ENCODE measurements around the gene PDIA5. TPM values are rescaled to one million over a fixed set of nuclear protein-coding genes. Genes with fewer than 3 reads are reported as not detected.

The PDIA5 gene
- total RNA-seq, 2 experiments from 2014 or later: 8.1 to 11.7 TPM

GRCh38 chr3:123038751-123039150 is 28.1 kb upstream of the PDIA5 start:
- Histone ChIP-seq H3K36me3 (ENCODE audit: insufficient read depth, low read length) (no peaks in the 10 kb centered on the region), H3K9me2 (ENCODE audit: insufficient read depth, low read length) (no peaks in the 10 kb centered on the region), H4K20me1 (ENCODE audit: insufficient read depth, low read length) (no peaks in the 10 kb centered on the region), H3K4me1 (ENCODE audit: insufficient read depth, low read length, poor library complexity, severe bottlenecking) (no peaks in the 10 kb centered on the region), H3K27ac (ENCODE audit: low read depth, low read length, poor library complexity, severe bottlenecking) (no peak overlapping the region), H3K4me3 (ENCODE audit: low read depth, low read length, poor library complexity, severe bottlenecking) (no peak overlapping the region), H3K4me2 (ENCODE audit: low read length) (no peak overlapping the region), H3K9me3 (ENCODE audit: low read length) (no peaks in the 10 kb centered on the region), H3K79me2 (ENCODE audit: insufficient read depth, low read depth, low read length) (no peaks in the 10 kb centered on the region), H2AFZ (ENCODE audit: low read length) (no peak overlapping the region)
- BruUV-seq (replicated peaks): no TSS peak
- intact Hi-C loops (cut with micrococcal nuclease; ENCODE audit: unreplicated experiment): loop anchor here (10.0 kb wide), 1 partner anchor 474 kb away; the partner anchor contains the start of genes DTX3L and PARP9
- ChIA-PET CTCF (ENCODE audit: unreplicated experiment) (no interaction called here), POLR2A (no interaction called here)
- no peak for DNase-seq (ENCODE audit: low spot score)
- no peak for TF ChIP-seq CTCF (conservative IDR thresholded peaks at IDR 0.05; ENCODE audit: low read length)
- no peak for TF ChIP-seq EZH2phosphoT487 (IDR thresholded peaks at IDR 0.05; ENCODE audit: borderline replicate concordance, low read depth, low read length)

GRCh38 chr3:123039178-123039577 is 27.6 kb upstream of the PDIA5 start:
- Histone ChIP-seq H3K4me3 (ENCODE audit: low read depth, low read length, poor library complexity, severe bottlenecking) (no peak overlapping the region), H3K79me2 (ENCODE audit: insufficient read depth, low read depth, low read length) (no peaks in the 10 kb centered on the region), H3K4me2 (ENCODE audit: low read length) (no peak overlapping the region), H4K20me1 (ENCODE audit: insufficient read depth, low read length) (no peaks in the 10 kb centered on the region), H3K9me3 (ENCODE audit: low read length) (no peaks in the 10 kb centered on the region), H3K27ac (ENCODE audit: low read depth, low read length, poor library complexity, severe bottlenecking) (no peak overlapping the region), H3K36me3 (ENCODE audit: insufficient read depth, low read length) (no peaks in the 10 kb centered on the region), H3K4me1 (ENCODE audit: insufficient read depth, low read length, poor library complexity, severe bottlenecking) (no peaks in the 10 kb centered on the region), H3K9me2 (ENCODE audit: insufficient read depth, low read length) (no peaks in the 10 kb centered on the region), H2AFZ (ENCODE audit: low read length) (no peak overlapping the region)
- no peak for DNase-seq (ENCODE audit: low spot score)
- ChIA-PET CTCF (ENCODE audit: unreplicated experiment) (no interaction called here), POLR2A (no interaction called here)
- TF ChIP-seq EZH2phosphoT487 (IDR thresholded peaks at IDR 0.05; ENCODE audit: borderline replicate concordance, low read depth, low read length) (no peak), CTCF (conservative IDR thresholded peaks at IDR 0.05; ENCODE audit: low read length) (no peak)
- no TSS peak for BruUV-seq (replicated peaks)
- intact Hi-C loops (cut with micrococcal nuclease; ENCODE audit: unreplicated experiment): loop anchor here (10.0 kb wide), 1 partner anchor 474 kb away; the partner anchor contains the start of genes DTX3L and PARP9

GRCh38 chr3:123042413-123042812 is 24.4 kb upstream of the PDIA5 start:
- Histone ChIP-seq H3K36me3 (ENCODE audit: insufficient read depth, low read length) (no peaks in the 10 kb centered on the region), H3K4me1 (ENCODE audit: insufficient read depth, low read length, poor library complexity, severe bottlenecking) (no peaks in the 10 kb centered on the region), H4K20me1 (ENCODE audit: insufficient read depth, low read length) (no peaks in the 10 kb centered on the region), H3K9me2 (ENCODE audit: insufficient read depth, low read length) (no peaks in the 10 kb centered on the region), H2AFZ (ENCODE audit: low read length) (no peak overlapping the region), H3K79me2 (ENCODE audit: insufficient read depth, low read depth, low read length) (no peaks in the 10 kb centered on the region), H3K4me2 (ENCODE audit: low read length) (no peak overlapping the region), H3K4me3 (ENCODE audit: low read depth, low read length, poor library complexity, severe bottlenecking) (no peak overlapping the region), H3K27ac (ENCODE audit: low read depth, low read length, poor library complexity, severe bottlenecking) (no peak overlapping the region), H3K9me3 (ENCODE audit: low read length) (no peaks in the 10 kb centered on the region)
- ChIA-PET POLR2A (no interaction called here), CTCF (ENCODE audit: unreplicated experiment) (no interaction called here)
- no peak for DNase-seq (ENCODE audit: low spot score)
- TF ChIP-seq EZH2phosphoT487 (IDR thresholded peaks at IDR 0.05; ENCODE audit: borderline replicate concordance, low read depth, low read length) (no peak), CTCF (conservative IDR thresholded peaks at IDR 0.05; ENCODE audit: low read length) (no peak)
- no TSS peak for BruUV-seq (replicated peaks)
- intact Hi-C loops (cut with micrococcal nuclease; ENCODE audit: unreplicated experiment): no loop called here
